Epithelial cell of proximal tubule (primary cell): ENCODE data around the gene GGCT. TPM values are rescaled to one million over a fixed set of nuclear protein-coding genes. Genes with fewer than 3 reads are reported as not detected.

Source experiments
- DNase-seq: peaks from one replicate; pipeline ENCODE4 v3.0.0-alpha.2; 2011; ENCODE audit warnings: low read depth
- H3K4me3 ChIP-seq: 2 replicates; pipeline ENCODE4 v1.5.1; 2011; ENCODE audit warnings: low read depth, mild to moderate bottlenecking, low read length
- CTCF ChIP-seq: conservative IDR thresholded peaks from 2 replicates; pipeline ENCODE4 v1.5.1; 2012; ENCODE audit warnings: low read depth, mild to moderate bottlenecking, low read length
- total RNA-seq: library from RNA; depleted of rRNA; stranded (reverse); fragments of >200 nt; gene quantifications from 2 replicates; pipeline ENCODE4 v1.2.3, GENCODE V29; 2015

The GGCT gene
- total RNA-seq, 1 donor from 2014 or later: 54.5 TPM

GRCh38 chr7:30468041-30468440, 36.6 kb downstream of the GGCT start:
- H3K4me3 ChIP-seq: no peak overlapping the region
- DNase-seq: no peak
- TF ChIP-seq CTCF: no peak

GRCh38 chr7:30467271-30467670, 37.4 kb downstream of the GGCT start:
- TF ChIP-seq CTCF: no peak
- H3K4me3 ChIP-seq: no peak overlapping the region
- DNase-seq: no peak

- no peak overlapping the region for H3K4me3 ChIP-seq
- TF ChIP-seq CTCF: no peak
- no peak for DNase-seq
Measured at GRCh38 chr7:30466266-30466665, 38.4 kb downstream of the GGCT start.

- TF ChIP-seq CTCF: no peak
- DNase-seq: no peak
- H3K4me3 ChIP-seq: no peak overlapping the region
Measured at GRCh38 chr7:30465811-30466180, 38.8 kb downstream of the GGCT start.

- TF ChIP-seq CTCF: no peak
- DNase-seq: no peak
- H3K4me3 ChIP-seq: no peak overlapping the region
Measured at GRCh38 chr7:30465046-30465810, 39.4 kb downstream of the GGCT start.

- TF ChIP-seq CTCF: no peak
- no peak for DNase-seq
Measured at GRCh38 chr7:30464231-30464671, 40.4 kb downstream of the GGCT start.

More at GRCh38 chr7:30464231-30464671, 40.4 kb downstream of the GGCT start:
- no peak overlapping the region for H3K4me3 ChIP-seq
